CD4-positive, CD25-positive, alpha-beta regulatory T cell (primary cell): ENCODE data around the gene GALNT12. TPM values are rescaled to one million over a fixed set of nuclear protein-coding genes. Genes with fewer than 3 reads are reported as not detected.

Experiments used
- ATAC-seq, 2 donors: fragments of 150-1000 bp; cut with Tn5 transposase; one replicate each; pipeline ENCODE4 v1.10.0; 2021; ENCODE audit warnings: low read depth in 2 of 2, moderate number of reproducible peaks in 2 of 2, moderate library complexity in 1 of 2
- DNase-seq, 3 donors: peaks; one replicate each; pipeline versions ENCODE4 v3.0.0 to v3.0.0-alpha.2; 2012 to 2022; ENCODE audit warnings: mixed read lengths in 1 of 3
- H3K27ac ChIP-seq: one replicate; pipeline ENCODE4 v1.7.0; 2013; ENCODE audit warnings: mild to moderate bottlenecking, low read length; ENCODE audit not compliant: insufficient read depth, poor library complexity, severe bottlenecking
- H3K27me3 ChIP-seq: one replicate; pipeline ENCODE4 v1.7.0; 2013; ENCODE audit warnings: low read length; ENCODE audit not compliant: control insufficient read depth, insufficient read depth
- H3K36me3 ChIP-seq: one replicate; pipeline ENCODE4 v1.7.0; 2013; ENCODE audit warnings: mild to moderate bottlenecking, low read length, moderate library complexity; ENCODE audit not compliant: control insufficient read depth, insufficient read depth
- H3K4me1 ChIP-seq: 2 replicates; pipeline ENCODE4 v1.7.0; 2013; ENCODE audit warnings: mild to moderate bottlenecking, low read length; ENCODE audit not compliant: insufficient read depth, control insufficient read depth, poor library complexity, severe bottlenecking
- H3K4me3 ChIP-seq: one replicate; pipeline ENCODE4 v1.7.0; 2013; ENCODE audit warnings: low read depth, mild to moderate bottlenecking, low read length, moderate library complexity
- H3K9me3 ChIP-seq, 2 experiments: 1 replicate in 1 of 2; 2 replicates in 1 of 2; pipeline ENCODE4 v1.7.0; 2013; ENCODE audit warnings: low read length in 2 of 2, mild to moderate bottlenecking in 1 of 2, moderate library complexity in 1 of 2; ENCODE audit not compliant: control insufficient read depth in 2 of 2
- H3K27ac Mint-ChIP-seq, 3 donors: one replicate each; pipeline ENCODE4 v1.8.0; 2020 to 2022; ENCODE audit warnings: mild to moderate bottlenecking in 3 of 3, mixed read lengths in 3 of 3, moderate library complexity in 2 of 3
- H3K27me3 Mint-ChIP-seq: one replicate; pipeline ENCODE4 v1.8.0; 2022; ENCODE audit warnings: mild to moderate bottlenecking, mixed read lengths
- H3K36me3 Mint-ChIP-seq: one replicate; pipeline ENCODE4 v1.8.0; 2020; ENCODE audit warnings: mixed read lengths
- H3K4me1 Mint-ChIP-seq, 4 donors: one replicate each; pipeline ENCODE4 v1.8.0; 2020 to 2022; ENCODE audit warnings: mixed read lengths in 4 of 4, mild to moderate bottlenecking in 1 of 4
- H3K4me3 Mint-ChIP-seq, 4 donors: one replicate each; pipeline ENCODE4 v1.8.0; 2020 to 2022; ENCODE audit warnings: mild to moderate bottlenecking in 4 of 4, mixed read lengths in 4 of 4, moderate library complexity in 3 of 4
- H3K9me3 Mint-ChIP-seq, 7 donors: one replicate each; pipeline ENCODE4 v1.8.0; 2020 to 2022; ENCODE audit warnings: mixed read lengths in 7 of 7, mild to moderate bottlenecking in 3 of 7, moderate library complexity in 2 of 7
- polyA plus RNA-seq, 4 donors: library from polyadenylated mRNA; unstranded; fragments of 300-500 nt; fragmentation: Illumina TruSeq; gene quantifications; one replicate each; pipeline ENCODE4 v1.2.3, GENCODE V29; 2021
- total RNA-seq: library from RNA; stranded (reverse); gene quantifications from one replicate; pipeline ENCODE4 v1.2.3, GENCODE V29; 2022

GALNT12 gene
- total and polyA plus RNA-seq, 5 donors from 2014 or later, result 1.4 to 4.7 (median 2.0) TPM

GRCh38 chr9:98887918-98888510 lies 80.5 kb downstream of the GALNT12 start:
- DNase-seq (no peak), ATAC-seq (no peak)
- no peaks in the 10 kb centered on the region for H3K36me3 Mint-ChIP-seq
- H3K9me3 ChIP-seq, result no peaks in the 10 kb centered on the region
- H3K27ac Mint-ChIP-seq, result no peak overlapping the region
- H3K27me3 ChIP-seq, result no peaks in the 10 kb centered on the region
- H3K9me3 Mint-ChIP-seq, result no peaks in the 10 kb centered on the region
- H3K27me3 Mint-ChIP-seq, result peaks cover 26% of the 10 kb centered on the region
- H3K4me3 Mint-ChIP-seq, result no peak overlapping the region
- no peaks in the 10 kb centered on the region for H3K4me1 ChIP-seq
- no peak overlapping the region for H3K27ac ChIP-seq
- no peaks in the 10 kb centered on the region for H3K36me3 ChIP-seq
- no peaks in the 10 kb centered on the region for H3K4me1 Mint-ChIP-seq
- no peak overlapping the region for H3K4me3 ChIP-seq

DNA sequence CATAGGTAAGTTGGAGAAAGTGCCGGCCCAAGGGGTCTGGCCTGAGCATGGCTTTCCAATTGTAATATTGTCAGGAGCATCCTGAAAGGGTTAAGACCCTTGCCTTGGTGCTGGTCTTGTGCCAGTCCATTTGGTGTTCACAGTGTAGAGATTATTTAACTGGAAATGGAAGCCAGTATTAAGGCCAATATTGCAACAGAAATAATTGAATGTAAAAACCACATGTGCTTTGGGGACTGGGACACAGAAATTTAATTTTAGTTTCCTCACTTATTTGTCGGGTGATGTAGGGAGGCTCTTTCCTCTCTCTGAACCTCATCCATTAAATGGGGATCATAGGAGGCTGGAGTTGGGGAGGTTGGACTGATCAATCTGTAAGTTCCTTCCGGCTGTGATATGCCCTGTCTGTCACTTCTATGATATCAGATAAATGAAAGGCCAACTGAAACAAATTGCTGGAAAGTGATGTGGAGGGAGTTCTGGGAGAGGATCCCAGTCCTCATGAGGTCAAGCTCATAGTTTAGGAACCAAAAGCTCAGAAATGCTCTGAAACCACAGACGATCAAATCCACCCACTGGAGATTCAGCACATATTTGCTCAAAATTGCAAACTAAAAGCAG lies 81.4 kb downstream of the GALNT12 start:
- Mint-ChIP-seq H3K4me1 (no peaks in the 10 kb centered on the region), H3K27me3 (peaks cover 28% of the 10 kb centered on the region), H3K4me3 (no peak overlapping the region), H3K9me3 (no peaks in the 10 kb centered on the region), H3K36me3 (no peaks in the 10 kb centered on the region), H3K27ac (no peak overlapping the region)
- ATAC-seq (no peak), DNase-seq (no peak)
- Histone ChIP-seq H3K4me3 (no peak overlapping the region), H3K27ac (no peak overlapping the region), H3K27me3 (no peaks in the 10 kb centered on the region), H3K36me3 (no peaks in the 10 kb centered on the region), H3K4me1 (no peaks in the 10 kb centered on the region), H3K9me3 (no peaks in the 10 kb centered on the region)

DNA sequence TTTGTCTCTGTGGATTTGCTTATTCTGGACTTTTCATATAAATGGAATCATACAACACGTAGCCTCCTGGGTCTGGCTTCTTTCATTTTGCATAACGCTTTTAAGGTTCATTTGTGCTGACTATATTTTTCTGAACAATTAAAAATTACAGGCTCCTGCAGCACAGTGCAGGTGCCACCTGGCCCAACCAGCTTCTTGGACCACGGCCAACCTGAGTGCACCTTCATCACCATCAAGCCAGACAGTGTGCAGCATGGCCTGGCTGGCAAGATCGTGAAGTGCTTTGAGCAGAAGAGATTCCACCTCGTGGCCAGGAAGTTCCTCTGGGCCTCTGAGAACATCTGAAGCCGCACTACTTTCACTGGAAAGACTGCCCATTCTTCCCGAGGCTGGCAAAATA lies 82.8 kb downstream of the GALNT12 start:
- no peak for DNase-seq
- Histone ChIP-seq H3K27me3 (no peaks in the 10 kb centered on the region), H3K4me3 (no peak overlapping the region), H3K4me1 (no peaks in the 10 kb centered on the region), H3K9me3 (no peaks in the 10 kb centered on the region), H3K27ac (no peak overlapping the region), H3K36me3 (no peaks in the 10 kb centered on the region)
- Mint-ChIP-seq H3K27ac (no peak overlapping the region), H3K36me3 (no peaks in the 10 kb centered on the region), H3K4me3 (no peak overlapping the region), H3K4me1 (no peaks in the 10 kb centered on the region), H3K9me3 (no peaks in the 10 kb centered on the region), H3K27me3 (peaks cover 35% of the 10 kb centered on the region)
- ATAC-seq, result no peak

DNA sequence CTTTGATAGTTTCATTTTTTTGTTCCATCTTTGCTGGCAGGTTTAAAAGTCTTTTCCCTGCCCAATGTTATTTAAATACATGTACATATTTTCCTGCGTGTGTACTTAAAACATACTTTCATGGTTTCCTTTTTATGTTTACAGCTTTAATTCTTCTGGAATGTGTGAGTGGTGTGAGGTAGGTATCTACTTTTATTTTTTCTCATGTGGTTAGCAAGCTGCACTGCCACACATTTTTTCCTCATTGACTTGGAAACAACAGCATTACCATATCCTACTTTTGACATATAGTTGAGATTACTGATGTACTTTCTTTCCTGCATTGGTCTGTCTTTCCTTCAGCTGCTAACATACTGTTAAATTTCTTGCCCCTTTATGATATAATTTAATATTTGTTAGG lies 84.8 kb downstream of the GALNT12 start:
- H3K36me3 Mint-ChIP-seq, result no peaks in the 10 kb centered on the region
- peaks cover 0 to 11% (median 0%) of the 10 kb centered on the region in 7 donors for H3K9me3 Mint-ChIP-seq
- no peak overlapping the region for H3K4me3 Mint-ChIP-seq
- H3K9me3 ChIP-seq, result no peaks in the 10 kb centered on the region
- no peaks in the 10 kb centered on the region for H3K36me3 ChIP-seq
- ATAC-seq, result no peak
- H3K27ac ChIP-seq, result no peak overlapping the region
- peaks cover 38% of the 10 kb centered on the region for H3K27me3 Mint-ChIP-seq
- DNase-seq, result no peak
- no peak overlapping the region for H3K27ac Mint-ChIP-seq
- H3K4me3 ChIP-seq, result no peak overlapping the region
- no peaks in the 10 kb centered on the region for H3K4me1 ChIP-seq
- no peaks in the 10 kb centered on the region for H3K4me1 Mint-ChIP-seq
- no peaks in the 10 kb centered on the region for H3K27me3 ChIP-seq

GRCh38 chr9:98892690-98893089 lies 85.2 kb downstream of the GALNT12 start:
- Mint-ChIP-seq H3K36me3 (no peaks in the 10 kb centered on the region), H3K27ac (no peak overlapping the region), H3K27me3 (peaks cover 38% of the 10 kb centered on the region), H3K9me3 (peaks cover 0 to 13% (median 0%) of the 10 kb centered on the region in 7 donors), H3K4me3 (no peak overlapping the region), H3K4me1 (no peaks in the 10 kb centered on the region)
- Histone ChIP-seq H3K27me3 (no peaks in the 10 kb centered on the region), H3K27ac (no peak overlapping the region), H3K4me3 (no peak overlapping the region), H3K36me3 (no peaks in the 10 kb centered on the region), H3K4me1 (no peaks in the 10 kb centered on the region), H3K9me3 (no peaks in the 10 kb centered on the region)
- ATAC-seq (no peak), DNase-seq (no peak)

DNA sequence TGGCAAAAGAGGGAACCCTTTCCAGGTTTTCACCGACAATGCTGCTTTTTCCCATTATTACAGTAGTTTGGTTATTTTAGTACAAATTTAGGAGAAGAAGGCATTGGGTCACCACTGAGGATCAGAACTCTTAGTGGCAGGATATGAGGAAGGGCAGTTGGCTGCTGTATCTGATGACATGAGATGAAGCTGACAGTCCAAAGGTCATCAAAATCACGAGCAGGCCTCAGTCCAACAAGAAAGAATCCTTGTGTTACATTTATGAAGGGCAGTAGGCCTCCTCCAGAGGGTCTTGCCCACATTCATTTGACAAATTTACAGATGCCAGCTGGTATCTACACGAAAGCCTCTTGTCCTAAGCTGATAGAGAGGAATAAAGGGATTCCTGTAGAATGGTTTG lies 86.7 kb downstream of the GALNT12 start:
- Histone ChIP-seq H3K27me3 (peaks cover 3% of the 10 kb centered on the region), H3K4me3 (no peak overlapping the region), H3K36me3 (no peaks in the 10 kb centered on the region), H3K27ac (no peak overlapping the region), H3K4me1 (no peaks in the 10 kb centered on the region), H3K9me3 (no peaks in the 10 kb centered on the region)
- no peaks in the 10 kb centered on the region for H3K36me3 Mint-ChIP-seq
- H3K4me3 Mint-ChIP-seq, result no peak overlapping the region
- H3K4me1 Mint-ChIP-seq, result no peaks in the 10 kb centered on the region
- no peak overlapping the region for H3K27ac Mint-ChIP-seq
- peaks cover 30% of the 10 kb centered on the region for H3K27me3 Mint-ChIP-seq
- H3K9me3 Mint-ChIP-seq, result peaks cover 0 to 13% (median 0%) of the 10 kb centered on the region in 7 donors
- ATAC-seq (no peak), DNase-seq (no peak)

DNA sequence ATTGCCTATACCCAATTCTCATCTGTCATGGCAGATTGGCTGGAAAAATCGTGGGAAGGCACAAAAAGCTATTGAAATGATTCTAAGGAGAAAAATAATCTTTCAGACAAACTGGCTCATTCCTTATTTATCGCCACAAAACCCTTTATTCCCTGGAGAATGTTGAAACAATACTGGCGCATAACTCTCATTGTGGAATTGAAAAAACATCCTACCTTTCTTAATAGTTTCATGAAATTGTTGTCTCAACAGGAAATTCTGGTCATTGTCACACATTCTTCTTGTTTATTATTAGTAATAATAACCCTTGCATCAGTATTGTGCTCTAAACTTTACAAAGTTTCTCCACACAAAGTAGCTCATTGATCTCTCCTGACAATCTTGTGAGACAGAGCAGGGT lies 87.3 kb downstream of the GALNT12 start:
- Histone ChIP-seq H3K27ac (no peak overlapping the region), H3K9me3 (no peaks in the 10 kb centered on the region), H3K4me1 (no peaks in the 10 kb centered on the region), H3K4me3 (no peak overlapping the region), H3K27me3 (peaks cover 4% of the 10 kb centered on the region), H3K36me3 (no peaks in the 10 kb centered on the region)
- H3K4me3 Mint-ChIP-seq, result no peak overlapping the region
- ATAC-seq (no peak), DNase-seq (no peak)
- H3K27ac Mint-ChIP-seq, result no peak overlapping the region
- H3K27me3 Mint-ChIP-seq, result peaks cover 30% of the 10 kb centered on the region
- H3K4me1 Mint-ChIP-seq, result no peaks in the 10 kb centered on the region
- peaks cover 0 to 13% (median 1%) of the 10 kb centered on the region in 7 donors for H3K9me3 Mint-ChIP-seq
- no peaks in the 10 kb centered on the region for H3K36me3 Mint-ChIP-seq

GRCh38 chr9:98896632-98897031 lies 89.2 kb downstream of the GALNT12 start:
- peaks cover 0 to 13% (median 1%) of the 10 kb centered on the region in 7 donors for H3K9me3 Mint-ChIP-seq
- H3K27me3 Mint-ChIP-seq, result peaks cover 31% of the 10 kb centered on the region

More at GRCh38 chr9:98896632-98897031, 89.2 kb downstream of the GALNT12 start:
- Mint-ChIP-seq H3K4me1 (no peaks in the 10 kb centered on the region), H3K27ac (no peak overlapping the region), H3K36me3 (no peaks in the 10 kb centered on the region), H3K4me3 (no peak overlapping the region)
- H3K27me3 ChIP-seq, result peaks cover 8% of the 10 kb centered on the region
- no peak overlapping the region for H3K4me3 ChIP-seq
- no peaks in the 10 kb centered on the region for H3K4me1 ChIP-seq
- no peak for DNase-seq
- no peak for ATAC-seq
- H3K27ac ChIP-seq, result no peak overlapping the region
- H3K9me3 ChIP-seq, result no peaks in the 10 kb centered on the region
- no peaks in the 10 kb centered on the region for H3K36me3 ChIP-seq
